BLaER1 treated with 17β-estradiol and CSF1 and Interleukin-3, amounts not matched to agents 10 nM and 100 nM (cell line): ENCODE measurements around the gene EVI2B.
"Not testable (repeated sequence)": the region's sequence is repeated elsewhere in the genome, so short reads cannot be mapped to it uniquely, and the experiment has no call there.

Experiments used
- H3K27ac ChIP-seq, 11 experiments: shearing (Covaris generic); formaldehyde crosslinking; 2 replicates each; pipeline ENCODE4 v1.8.1; 2022
- H3K27me3 ChIP-seq, 11 experiments: shearing (Covaris generic); formaldehyde crosslinking; 2 replicates each; pipeline ENCODE4 v1.8.1; 2022
- H3K36me3 ChIP-seq, 11 experiments: shearing (Covaris generic); formaldehyde crosslinking; 2 replicates each; pipeline ENCODE4 v1.8.1; 2022
- H3K4me1 ChIP-seq, 10 experiments: shearing (Covaris generic); formaldehyde crosslinking; 2 replicates each; pipeline ENCODE4 v1.8.1; 2022
- H3K4me2 ChIP-seq, 11 experiments: shearing (Covaris generic); formaldehyde crosslinking; 2 replicates each; pipeline ENCODE4 v1.8.1; 2022
- H3K4me3 ChIP-seq, 10 experiments: shearing (Covaris generic); formaldehyde crosslinking; 2 replicates each; pipeline ENCODE4 v1.8.1; 2022
- H3K9ac ChIP-seq, 11 experiments: shearing (Covaris generic); formaldehyde crosslinking; 2 replicates each; pipeline ENCODE4 v1.8.1; 2022
- H3K9me3 ChIP-seq, 11 experiments: shearing (Covaris generic); formaldehyde crosslinking; replicated peaks in 1 of 11; 2 replicates each; pipeline ENCODE4 v1.8.1; 2022
- H4K20me1 ChIP-seq, 11 experiments: shearing (Covaris generic); formaldehyde crosslinking; 2 replicates each; pipeline ENCODE4 v1.8.1; 2022
- Cebpa-rat ChIP-seq, 11 experiments: shearing (Covaris generic); IDR thresholded peaks; 2 replicates each; pipeline ENCODE4 v1.8.1; 2022

Gene EVI2B

GRCh38 chr17:31313982-31314781 lies at the start of gene EVI2B:
EVI2B (minus strand) TSS chr17:31314054; CDS start chr17:31305609, 8,445 bp downstream.
- H3K27me3 ChIP-seq, result no peaks in the 10 kb centered on the region
- 0 out of 22 replicates have a peak, but pooled peaks cover 0 to under 1% (median 0%) of the 10 kb centered on the region in 11 experiments for H4K20me1 ChIP-seq
- peak within 1 kb of the TSS; percentile 60 to 89 (median 66) for H3K4me3 ChIP-seq
- H3K36me3 ChIP-seq, result peaks cover 0 to 55% (median 31%) of the 10 kb centered on the region in 11 experiments; a peak in 16 of 22 replicates
- peak in 4 of 11 experiments; percentile 44 to 87 (median 68); a peak in 6 of 22 replicates for TF ChIP-seq Cebpa-rat (IDR thresholded peaks at IDR 0.05)
- H3K4me1 ChIP-seq, result peaks cover 28 to 69% (median 55%) of the 10 kb centered on the region in 10 experiments
- H3K27ac ChIP-seq, result peak within 1 kb of the TSS; percentile 89 to 99 (median 96)
- H3K9ac ChIP-seq, result peak within 1 kb of the TSS; percentile 76 to 93 (median 83)
- H3K4me2 ChIP-seq, result peak within 1 kb of the TSS; percentile 23 to 98 (median 82); a peak in 20 of 22 replicates
- H3K9me3 ChIP-seq, result peaks cover 0 to 30% (median 12%) of the 10 kb centered on the region in 11 experiments; a peak in 15 of 22 replicates

DNA sequence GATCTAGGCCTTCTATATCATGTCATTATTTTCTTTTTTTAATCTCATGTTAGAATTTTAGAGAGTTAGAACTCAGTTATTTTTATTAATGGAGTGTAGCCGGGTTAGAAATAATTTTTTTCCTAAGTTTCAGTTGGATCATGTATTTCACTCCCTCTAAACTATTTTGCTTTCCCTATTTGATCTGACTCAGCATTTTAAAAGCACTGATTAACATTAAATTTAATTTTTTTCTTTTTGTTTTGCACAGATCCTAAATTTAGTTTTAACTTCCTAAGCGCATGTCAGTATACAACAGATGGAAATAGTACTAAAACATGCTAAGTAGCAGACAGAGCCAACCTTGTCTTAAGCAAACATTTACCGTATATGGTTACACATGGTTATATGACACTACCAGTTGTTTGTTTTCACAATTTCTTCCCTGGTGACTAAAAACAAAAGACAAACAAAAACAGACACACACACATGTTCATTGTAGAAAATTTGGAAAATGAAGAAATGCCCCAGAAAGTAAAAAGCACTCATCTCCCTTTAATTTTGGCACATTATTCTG lies 44.1 kb upstream of the EVI2B start:
- TF ChIP-seq Cebpa-rat (IDR thresholded peaks at IDR 0.05), result no peak
- Histone ChIP-seq H3K4me3 (no peak overlapping the region), H4K20me1 (no peaks in the 10 kb centered on the region), H3K4me1 (peaks cover 0 to 9% (median 0%) of the 10 kb centered on the region in 10 experiments; a peak in 1 of 20 replicates), H3K9me3 (no peaks in the 10 kb centered on the region), H3K27me3 (no peaks in the 10 kb centered on the region), H3K4me2 (no peak overlapping the region), H3K36me3 (peaks cover 64 to 99% (median 93%) of the 10 kb centered on the region in 11 experiments), H3K27ac (no peak overlapping the region), H3K9ac (no peak overlapping the region)

DNA sequence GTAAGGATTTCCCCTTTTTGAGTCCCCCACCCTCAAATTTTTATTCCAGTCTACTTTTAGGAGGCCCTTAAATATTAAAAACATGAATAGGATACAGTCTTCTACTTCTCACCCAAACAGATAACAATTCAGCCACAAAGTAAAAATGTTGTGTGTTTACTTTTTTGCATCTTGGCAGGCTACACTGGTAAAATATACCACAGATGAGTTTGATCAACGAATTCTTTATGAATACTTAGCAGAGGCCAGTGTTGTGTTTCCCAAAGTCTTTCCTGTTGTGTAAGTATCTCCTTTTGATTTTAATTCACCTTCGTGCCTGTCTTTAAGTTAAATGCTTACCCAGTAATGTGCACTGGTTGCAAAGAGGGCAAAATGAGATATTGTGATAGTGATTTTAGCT lies 43.2 kb upstream of the EVI2B start:
- Histone ChIP-seq H3K36me3 (peaks cover 65 to 99% (median 93%) of the 10 kb centered on the region in 11 experiments), H3K4me3 (no peak overlapping the region), H3K4me2 (no peak overlapping the region), H4K20me1 (no peaks in the 10 kb centered on the region), H3K27ac (no peak overlapping the region), H3K9ac (no peak overlapping the region), H3K27me3 (no peaks in the 10 kb centered on the region), H3K9me3 (no peaks in the 10 kb centered on the region), H3K4me1 (peaks cover 0 to 3% (median 0%) of the 10 kb centered on the region in 10 experiments; a peak in 1 of 20 replicates)
- TF ChIP-seq Cebpa-rat (IDR thresholded peaks at IDR 0.05), result no peak

DNA sequence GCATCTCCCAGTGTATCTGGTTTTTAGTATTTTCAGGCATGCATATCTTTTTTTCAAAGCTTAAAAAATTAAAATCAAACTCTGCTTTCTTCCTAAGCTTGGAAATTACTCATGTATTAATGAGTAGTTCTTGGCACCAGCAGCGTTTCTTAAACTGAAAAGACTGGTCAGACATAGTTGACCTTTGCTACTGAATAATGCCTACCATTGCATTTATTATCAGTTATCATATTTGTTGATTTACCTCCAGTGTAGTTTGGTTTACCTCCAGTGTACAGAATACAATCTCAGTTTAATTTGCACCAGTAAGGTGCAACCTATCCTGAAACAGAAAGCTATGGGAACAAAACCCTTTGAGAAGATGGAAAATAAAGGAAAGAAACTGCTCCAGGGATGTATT lies 42.1 kb upstream of the EVI2B start:
- no peak for TF ChIP-seq Cebpa-rat (IDR thresholded peaks at IDR 0.05)
- Histone ChIP-seq H3K36me3 (peaks cover 64 to 98% (median 93%) of the 10 kb centered on the region in 11 experiments), H4K20me1 (no peaks in the 10 kb centered on the region), H3K9me3 (no peaks in the 10 kb centered on the region), H3K27ac (no peak overlapping the region), H3K4me1 (no peaks in the 10 kb centered on the region), H3K27me3 (no peaks in the 10 kb centered on the region), H3K4me2 (no peak overlapping the region), H3K9ac (no peak overlapping the region), H3K4me3 (no peak overlapping the region)

DNA sequence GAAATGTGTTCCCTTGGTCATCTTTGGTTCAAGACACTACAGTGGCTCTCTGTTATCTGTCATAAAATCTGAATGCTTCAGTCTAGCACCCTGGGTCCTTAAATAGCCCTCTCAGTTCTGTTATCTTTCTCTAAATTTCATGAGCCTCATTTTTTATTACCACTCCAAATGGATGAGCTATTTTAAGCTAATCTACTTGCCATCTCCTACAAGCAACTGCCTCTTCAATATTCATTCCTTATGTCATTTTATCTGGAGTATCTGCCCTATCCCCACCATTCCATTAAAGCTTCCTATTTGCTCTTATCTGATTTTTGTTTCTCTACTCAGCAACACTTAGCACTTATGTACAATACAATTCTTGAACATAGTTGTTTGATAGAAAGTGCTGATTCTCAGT lies 35.6 kb upstream of the EVI2B start:
- H3K4me2 ChIP-seq, result no peak overlapping the region
- TF ChIP-seq Cebpa-rat (IDR thresholded peaks at IDR 0.05), result no peak
- H3K4me1 ChIP-seq, result no peaks in the 10 kb centered on the region
- H3K27ac ChIP-seq, result no peak overlapping the region
- H3K9me3 ChIP-seq, result no peaks in the 10 kb centered on the region
- H3K36me3 ChIP-seq, result peaks cover 51 to 67% (median 61%) of the 10 kb centered on the region in 11 experiments
- no peak overlapping the region for H3K4me3 ChIP-seq
- no peak overlapping the region for H3K9ac ChIP-seq
- no peaks in the 10 kb centered on the region for H4K20me1 ChIP-seq
- no peaks in the 10 kb centered on the region for H3K27me3 ChIP-seq

DNA sequence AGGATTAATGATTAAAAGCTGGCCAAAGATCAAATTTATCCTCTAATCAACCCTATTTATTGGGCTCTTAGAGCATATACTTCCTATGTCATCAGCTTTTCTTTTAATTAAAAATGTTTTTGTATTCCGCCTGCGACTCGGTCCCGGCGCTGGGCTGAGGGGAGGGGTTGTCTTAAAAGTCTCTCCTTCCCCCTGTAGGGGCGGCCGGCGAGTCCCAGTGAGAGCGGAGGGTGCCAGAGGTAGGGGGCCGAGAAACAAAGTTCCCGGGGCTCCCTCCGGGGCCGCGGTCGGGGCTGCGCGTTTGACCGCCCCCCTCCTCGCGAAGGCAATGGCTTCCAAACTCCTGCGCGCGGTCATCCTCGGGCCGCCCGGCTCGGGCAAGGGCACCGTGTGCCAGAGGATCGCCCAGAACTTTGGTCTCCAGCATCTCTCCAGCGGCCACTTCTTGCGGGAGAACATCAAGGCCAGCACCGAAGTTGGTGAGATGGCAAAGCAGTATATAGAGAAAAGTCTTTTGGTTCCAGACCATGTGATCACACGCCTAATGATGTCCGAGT lies 31.4 kb upstream of the EVI2B start:
- not testable (repeated sequence) for H3K9me3 ChIP-seq, H3K9ac ChIP-seq, H3K4me2 ChIP-seq, H4K20me1 ChIP-seq, H3K4me3 ChIP-seq, H3K27ac ChIP-seq, H3K4me1 ChIP-seq, H3K27me3 ChIP-seq
- H3K36me3 ChIP-seq, result peaks cover 49 to 65% (median 57%) of the 10 kb centered on the region in 11 experiments

- Histone ChIP-seq H3K4me3 (no peak overlapping the region), H3K4me2 (peak overlapping the region in 3 of 11 experiments; percentile 13 to 71 (median 48); a peak in 5 of 22 replicates), H3K36me3 (peaks cover 59 to 92% (median 70%) of the 10 kb centered on the region in 11 experiments), H4K20me1 (no peaks in the 10 kb centered on the region), H3K4me1 (peaks cover 0 to 17% (median 0%) of the 10 kb centered on the region in 10 experiments; a peak in 7 of 20 replicates), H3K9me3 (no peaks in the 10 kb centered on the region), H3K27ac (0 out of 22 replicates have a peak overlapping the region, but pooled peaks of 1 of the 11 experiments have one; percentile 3), H3K27me3 (no peaks in the 10 kb centered on the region), H3K9ac (no peak overlapping the region)
- TF ChIP-seq Cebpa-rat (IDR thresholded peaks at IDR 0.05), result no peak
Observed at GRCh38 chr17:31339906-31340661, 26.2 kb upstream of the EVI2B start.

- H3K9ac ChIP-seq, result no peak overlapping the region
- no peak overlapping the region for H3K4me3 ChIP-seq
- H4K20me1 ChIP-seq, result no peaks in the 10 kb centered on the region
- no peak for TF ChIP-seq Cebpa-rat (IDR thresholded peaks at IDR 0.05)
- no peak overlapping the region for H3K27ac ChIP-seq
- peaks cover 0 to 7% (median 0%) of the 10 kb centered on the region in 10 experiments; a peak in 1 of 20 replicates for H3K4me1 ChIP-seq
- H3K36me3 ChIP-seq, result peaks cover 38 to 90% (median 58%) of the 10 kb centered on the region in 11 experiments
- no peaks in the 10 kb centered on the region for H3K27me3 ChIP-seq
- H3K4me2 ChIP-seq, result no peak overlapping the region
- no peaks in the 10 kb centered on the region for H3K9me3 ChIP-seq
Observed at GRCh38 chr17:31329221-31329620, 15.4 kb upstream of the EVI2B start.
